Measurements from ENCODE around the gene MCTP1. TPM values are rescaled to one million over a fixed set of nuclear protein-coding genes. Genes with fewer than 3 reads are reported as not detected.

MCTP1 gene
- total RNA-seq, 1 donor from 2014 or later = 7.8 TPM

- H3K4me3 ChIP-seq = no peak overlapping the region
- TF ChIP-seq CTCF (IDR thresholded peaks at IDR 0.05; ENCODE audit: borderline replicate concordance) = peak; percentile 65
- no peaks in the 10 kb centered on the region for H3K9me3 ChIP-seq (replicated peaks)
- no peaks in the 10 kb centered on the region for H3K27me3 ChIP-seq (ENCODE audit: low read depth)
- intact Hi-C loops (cut with micrococcal nuclease) = no loop called here
- no peak for DNase-seq
- no peaks in the 10 kb centered on the region for H3K4me1 ChIP-seq
- H3K36me3 ChIP-seq = no peaks in the 10 kb centered on the region
- no peak overlapping the region for H3K27ac ChIP-seq (replicated peaks)
These were observed 375.9 kb downstream of the MCTP1 start for GRCh38 chr5:94908889-94909480.

GRCh38 chr5:94906750-94907149 is 378.1 kb downstream of the MCTP1 start:
- H3K4me1 ChIP-seq = no peaks in the 10 kb centered on the region
- no peak for DNase-seq
- no peaks in the 10 kb centered on the region for H3K9me3 ChIP-seq (replicated peaks)
- H3K27me3 ChIP-seq (ENCODE audit: low read depth) = no peaks in the 10 kb centered on the region
- H3K4me3 ChIP-seq = no peak overlapping the region
- no peaks in the 10 kb centered on the region for H3K36me3 ChIP-seq
- no peak overlapping the region for H3K27ac ChIP-seq (replicated peaks)
- TF ChIP-seq CTCF (IDR thresholded peaks at IDR 0.05; ENCODE audit: borderline replicate concordance) = no peak
- intact Hi-C loops (cut with micrococcal nuclease) = no loop called here

- TF ChIP-seq CTCF (IDR thresholded peaks at IDR 0.05; ENCODE audit: borderline replicate concordance) = no peak
- intact Hi-C loops (cut with micrococcal nuclease) = no loop called here
- Histone ChIP-seq H3K27me3 (ENCODE audit: low read depth) (no peaks in the 10 kb centered on the region), H3K36me3 (no peaks in the 10 kb centered on the region), H3K4me3 (no peak overlapping the region), H3K27ac (replicated peaks) (no peak overlapping the region), H3K9me3 (replicated peaks) (no peaks in the 10 kb centered on the region), H3K4me1 (no peaks in the 10 kb centered on the region)
- no peak for DNase-seq
These were observed 381.2 kb downstream of the MCTP1 start for GRCh38 chr5:94903726-94904125.

GRCh38 chr5:94901191-94901979 is 383.5 kb downstream of the MCTP1 start:
- Histone ChIP-seq H3K36me3 (no peaks in the 10 kb centered on the region), H3K9me3 (replicated peaks) (no peaks in the 10 kb centered on the region), H3K27me3 (ENCODE audit: low read depth) (no peaks in the 10 kb centered on the region), H3K27ac (replicated peaks) (no peak overlapping the region), H3K4me1 (no peaks in the 10 kb centered on the region), H3K4me3 (no peak overlapping the region)
- intact Hi-C loops (cut with micrococcal nuclease) = no loop called here
- TF ChIP-seq CTCF (IDR thresholded peaks at IDR 0.05; ENCODE audit: borderline replicate concordance) = no peak
- no peak for DNase-seq

- Histone ChIP-seq H3K27ac (replicated peaks) (no peak overlapping the region), H3K4me3 (no peak overlapping the region), H3K36me3 (no peaks in the 10 kb centered on the region), H3K4me1 (no peaks in the 10 kb centered on the region), H3K9me3 (replicated peaks) (no peaks in the 10 kb centered on the region), H3K27me3 (ENCODE audit: low read depth) (no peaks in the 10 kb centered on the region)
- intact Hi-C loops (cut with micrococcal nuclease) = no loop called here
- DNase-seq = no peak
- no peak for TF ChIP-seq CTCF (IDR thresholded peaks at IDR 0.05; ENCODE audit: borderline replicate concordance)
These were observed 384.8 kb downstream of the MCTP1 start for GRCh38 chr5:94900006-94900505.

All from left ventricle myocardium inferior (tissue), 1 donor.